H9 (cell line): ENCODE measurements around the gene C16orf86. TPM values are rescaled to one million over a fixed set of nuclear protein-coding genes. Genes with fewer than 3 reads are reported as not detected.

Source experiments
- DNase-seq: peaks from one replicate; pipeline ENCODE4 v3.0.0-alpha.2; 2017
- H2AFZ ChIP-seq: one replicate; pipeline ENCODE4 v1.6.1; 2013; ENCODE audit warnings: mild to moderate bottlenecking, low read length, control low read depth, moderate library complexity
- H2AK5ac ChIP-seq: 2 replicates; pipeline ENCODE4 v1.6.1; 2013; ENCODE audit warnings: low read length, control low read depth, mixed read lengths; ENCODE audit not compliant: insufficient read length
- H2BK120ac ChIP-seq: one replicate; pipeline ENCODE4 v1.6.1; 2013; ENCODE audit warnings: low read depth, mild to moderate bottlenecking, low read length, control low read depth, inconsistent platforms; ENCODE audit not compliant: poor library complexity, severe bottlenecking
- H2BK12ac ChIP-seq: 2 replicates; pipeline ENCODE4 v1.6.1; 2013; ENCODE audit warnings: low read length, control low read depth, mixed read lengths, low read depth; ENCODE audit not compliant: insufficient read length
- H2BK15ac ChIP-seq: 2 replicates; pipeline ENCODE4 v1.6.1; 2013; ENCODE audit warnings: low read depth, low read length, control low read depth
- H2BK20ac ChIP-seq: one replicate; pipeline ENCODE4 v1.6.1; 2013; ENCODE audit warnings: low read depth, mild to moderate bottlenecking, low read length, control low read depth, inconsistent platforms; ENCODE audit not compliant: poor library complexity, severe bottlenecking
- H2BK5ac ChIP-seq: 2 replicates; pipeline ENCODE4 v1.6.1; 2013; ENCODE audit warnings: low read length, control low read depth, mixed read lengths; ENCODE audit not compliant: insufficient read length
- H3K14ac ChIP-seq: 2 replicates; pipeline ENCODE4 v1.6.1; 2013; ENCODE audit warnings: low read length, control low read depth; ENCODE audit not compliant: insufficient read depth
- H3K18ac ChIP-seq: 2 replicates; pipeline ENCODE4 v1.6.1; 2013; ENCODE audit warnings: low read depth, mild to moderate bottlenecking, mixed read lengths, low read length, control low read depth; ENCODE audit not compliant: insufficient read length
- H3K23ac ChIP-seq: 2 replicates; pipeline ENCODE4 v1.6.1; 2013; ENCODE audit warnings: low read length, control low read depth, mixed read lengths, low read depth; ENCODE audit not compliant: insufficient read length
- H3K23me2 ChIP-seq: 2 replicates; pipeline ENCODE4 v1.6.1; 2013; ENCODE audit warnings: low read depth, mild to moderate bottlenecking, mixed read lengths, low read length, control low read depth; ENCODE audit not compliant: insufficient read length, poor library complexity, severe bottlenecking
- H3K27ac ChIP-seq: 2 replicates; pipeline ENCODE4 v1.5.1; 2013; ENCODE audit warnings: low read length, control low read depth, mixed read lengths, low read depth; ENCODE audit not compliant: insufficient read length
- H3K27me3 ChIP-seq: 2 replicates; pipeline ENCODE4 v1.6.1; 2013; ENCODE audit warnings: low read length, control low read depth, inconsistent platforms; ENCODE audit not compliant: insufficient read depth
- H3K4ac ChIP-seq: 2 replicates; pipeline ENCODE4 v1.6.1; 2013; ENCODE audit warnings: low read depth, mild to moderate bottlenecking, control low read depth, inconsistent platforms, low read length, moderate library complexity
- H3K4me1 ChIP-seq: 2 replicates; pipeline ENCODE4 v1.6.1; 2013; ENCODE audit warnings: low read length, control low read depth, inconsistent platforms; ENCODE audit not compliant: insufficient read depth
- H3K4me2 ChIP-seq: 2 replicates; pipeline ENCODE4 v1.6.1; 2013; ENCODE audit warnings: low read length, control low read depth, mixed read lengths; ENCODE audit not compliant: insufficient read length, insufficient read depth
- H3K56ac ChIP-seq: 2 replicates; pipeline ENCODE4 v1.6.1; 2013; ENCODE audit warnings: low read depth, mild to moderate bottlenecking, mixed read lengths, low read length, control low read depth; ENCODE audit not compliant: insufficient read length
- H3K79me1 ChIP-seq: 2 replicates; pipeline ENCODE4 v1.6.1; 2013; ENCODE audit warnings: low read depth, mild to moderate bottlenecking, moderate library complexity, low read length, control low read depth, inconsistent platforms; ENCODE audit not compliant: insufficient read depth, poor library complexity, severe bottlenecking
- H3K79me2 ChIP-seq: 2 replicates; pipeline ENCODE4 v1.6.1; 2013; ENCODE audit warnings: low read length, control low read depth, inconsistent platforms; ENCODE audit not compliant: insufficient read depth
- H3K9ac ChIP-seq: 2 replicates; pipeline ENCODE4 v1.6.1; 2013; ENCODE audit warnings: low read length, control low read depth, mixed read lengths; ENCODE audit not compliant: insufficient read length; ENCODE audit errors: extremely low read depth
- H3K9me3 ChIP-seq: one replicate; pipeline ENCODE4 v1.6.1; 2013; ENCODE audit warnings: low read depth, low read length, inconsistent platforms; ENCODE audit not compliant: control insufficient read depth
- H3T11ph ChIP-seq: one replicate; pipeline ENCODE4 v1.6.1; 2013; ENCODE audit warnings: mild to moderate bottlenecking, low read length, control low read depth, inconsistent platforms
- H4K20me1 ChIP-seq: one replicate; pipeline ENCODE4 v1.6.1; 2013; ENCODE audit not compliant: control insufficient read depth, insufficient read length, insufficient read depth
- H4K5ac ChIP-seq: 2 replicates; pipeline ENCODE4 v1.6.1; 2013; ENCODE audit warnings: low read depth, mild to moderate bottlenecking, mixed read lengths, low read length, control low read depth; ENCODE audit not compliant: insufficient read length
- H4K8ac ChIP-seq: replicated peaks from 2 replicates; pipeline ENCODE4 v1.6.1; 2013; ENCODE audit warnings: low read length, control low read depth, mixed read lengths, low read depth; ENCODE audit not compliant: insufficient read length
- H4K91ac ChIP-seq: 2 replicates; pipeline ENCODE4 v1.6.1; 2013; ENCODE audit warnings: low read depth, mild to moderate bottlenecking, moderate library complexity, mixed read lengths, low read length, control low read depth; ENCODE audit not compliant: insufficient read length
- H3K27ac Mint-ChIP-seq, 3 experiments: 2 replicates in 2 of 3; 3 replicates in 1 of 3; pipeline ENCODE4 v1.8.0; 2020 to 2021; ENCODE audit warnings: mixed read lengths in 3 of 3, mild to moderate bottlenecking in 1 of 3, moderate library complexity in 1 of 3
- H3K27me3 Mint-ChIP-seq: 2 replicates; pipeline ENCODE4 v1.8.0; 2021; ENCODE audit warnings: low read depth, mild to moderate bottlenecking, moderate library complexity, mixed read lengths
- H3K36me3 Mint-ChIP-seq, 3 experiments: 2 replicates in 2 of 3; 3 replicates in 1 of 3; pipeline ENCODE4 v1.8.0; 2020 to 2021; ENCODE audit warnings: low read depth in 3 of 3, mixed read lengths in 3 of 3; ENCODE audit not compliant: insufficient read depth in 1 of 3
- H3K4me1 Mint-ChIP-seq, 2 experiments: 2 replicates each; pipeline ENCODE4 v1.8.0; 2020; ENCODE audit warnings: mixed read lengths in 2 of 2
- H3K4me3 Mint-ChIP-seq, 2 experiments: 2 replicates in 1 of 2; 3 replicates in 1 of 2; pipeline ENCODE4 v1.8.0; 2020 to 2021; ENCODE audit warnings: mild to moderate bottlenecking in 2 of 2, mixed read lengths in 2 of 2, moderate library complexity in 1 of 2
- H3K9me3 Mint-ChIP-seq, 2 experiments: 2 replicates in 1 of 2; 3 replicates in 1 of 2; pipeline ENCODE4 v1.8.0; 2020; ENCODE audit warnings: mild to moderate bottlenecking in 2 of 2, mixed read lengths in 2 of 2, moderate library complexity in 1 of 2
- WGBS: extraction: QIAGEN DNeasy Blood & Tissue Kit; methylation state at CpG from one replicate; pipeline ENCODE4 v1.1.7; 2013; ENCODE audit warnings: missing lambda C conversion rate, low lambda C conversion rate, mixed read lengths; ENCODE audit not compliant: insufficient read length; ENCODE audit errors: extremely low coverage; 5-methylcytosine and 5-hydroxymethylcytosine counted together
- total RNA-seq: library from RNA; stranded (reverse); gene quantifications from 2 replicates; pipeline ENCODE4 v1.2.1, GENCODE V29; 2021
- TF ChIP-seq, protein P1 (sequence below): fragments of 200-600 bp; sonication (generic); conservative IDR thresholded peaks from 3 replicates; pipeline ENCODE4 v1.8.0; 2021; ENCODE audit warnings: antibody characterized with exemption, mild to moderate bottlenecking

C16orf86 gene
- total RNA-seq, 1 experiment from 2014 or later, result 1.5 TPM

DNA sequence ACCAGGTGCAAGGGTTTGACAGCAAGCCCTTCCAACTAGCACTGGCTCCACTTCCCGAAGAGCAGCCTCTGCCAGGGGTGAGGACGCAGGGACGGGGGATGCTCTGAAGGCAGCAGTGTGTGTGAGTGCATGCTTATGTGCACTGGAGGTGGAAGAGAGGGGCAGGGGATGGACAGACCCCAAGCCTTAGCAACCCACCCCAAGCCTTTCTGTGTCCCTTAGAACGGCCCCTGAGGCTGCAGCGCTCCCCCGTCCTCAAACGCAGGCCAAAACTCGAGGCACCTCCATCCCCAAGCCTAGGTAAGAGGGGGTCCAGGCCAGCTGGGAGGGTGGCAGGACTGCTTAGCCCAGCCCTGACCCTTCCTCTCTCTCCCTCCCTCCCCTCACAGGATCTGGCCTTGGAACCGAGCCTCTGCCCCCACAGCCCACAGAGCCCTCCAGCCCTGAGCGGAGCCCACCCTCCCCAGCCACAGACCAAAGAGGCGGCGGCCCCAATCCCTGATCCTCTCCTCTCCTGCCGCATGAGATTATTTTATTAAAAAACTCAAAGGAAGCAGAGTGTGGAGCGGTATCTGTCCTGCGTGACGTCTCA is 9.5 kb upstream of the C16orf86 start:
- no peak overlapping the region for H4K91ac ChIP-seq
- no peak overlapping the region for H3K27ac ChIP-seq
- no peaks in the 10 kb centered on the region for H3K4me1 ChIP-seq
- no CpG with 5 or more reads among the region's 16 CpGs for WGBS
- no peak overlapping the region for H3K18ac ChIP-seq
- Mint-ChIP-seq H3K27me3 (peaks cover 4% of the 10 kb centered on the region), H3K4me3 (peak overlapping the region in 1 of 2 experiments; percentile 42; a peak in 1 of 5 replicates), H3K4me1 (peaks cover 12 to 20% of the 10 kb centered on the region in 2 experiments), H3K36me3 (peaks cover 10 to 29% (median 18%) of the 10 kb centered on the region in 3 experiments), H3K9me3 (no peaks in the 10 kb centered on the region; a peak in 1 of 5 replicates), H3K27ac (no peak overlapping the region)
- no peak overlapping the region for H4K5ac ChIP-seq
- H3K23me2 ChIP-seq, result peaks cover 15% of the 10 kb centered on the region
- no peak overlapping the region for H2BK12ac ChIP-seq
- H3K79me2 ChIP-seq, result no peaks in the 10 kb centered on the region
- no peaks in the 10 kb centered on the region for H3K79me1 ChIP-seq
- H4K20me1 ChIP-seq, result no peaks in the 10 kb centered on the region
- no peak overlapping the region for H3K56ac ChIP-seq
- no peak overlapping the region for H4K8ac ChIP-seq
- TF ChIP-seq, protein P1, sequence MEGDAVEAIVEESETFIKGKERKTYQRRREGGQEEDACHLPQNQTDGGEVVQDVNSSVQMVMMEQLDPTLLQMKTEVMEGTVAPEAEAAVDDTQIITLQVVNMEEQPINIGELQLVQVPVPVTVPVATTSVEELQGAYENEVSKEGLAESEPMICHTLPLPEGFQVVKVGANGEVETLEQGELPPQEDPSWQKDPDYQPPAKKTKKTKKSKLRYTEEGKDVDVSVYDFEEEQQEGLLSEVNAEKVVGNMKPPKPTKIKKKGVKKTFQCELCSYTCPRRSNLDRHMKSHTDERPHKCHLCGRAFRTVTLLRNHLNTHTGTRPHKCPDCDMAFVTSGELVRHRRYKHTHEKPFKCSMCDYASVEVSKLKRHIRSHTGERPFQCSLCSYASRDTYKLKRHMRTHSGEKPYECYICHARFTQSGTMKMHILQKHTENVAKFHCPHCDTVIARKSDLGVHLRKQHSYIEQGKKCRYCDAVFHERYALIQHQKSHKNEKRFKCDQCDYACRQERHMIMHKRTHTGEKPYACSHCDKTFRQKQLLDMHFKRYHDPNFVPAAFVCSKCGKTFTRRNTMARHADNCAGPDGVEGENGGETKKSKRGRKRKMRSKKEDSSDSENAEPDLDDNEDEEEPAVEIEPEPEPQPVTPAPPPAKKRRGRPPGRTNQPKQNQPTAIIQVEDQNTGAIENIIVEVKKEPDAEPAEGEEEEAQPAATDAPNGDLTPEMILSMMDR, result no peak
- H3K9me3 ChIP-seq, result no peaks in the 10 kb centered on the region
- no peak overlapping the region for H3K4ac ChIP-seq
- H2BK120ac ChIP-seq, result no peak overlapping the region
- no peak overlapping the region for H2BK20ac ChIP-seq
- H3K9ac ChIP-seq, result no peak overlapping the region
- no peak overlapping the region for H3K23ac ChIP-seq
- H2BK5ac ChIP-seq, result no peak overlapping the region
- no peak overlapping the region for H3K4me2 ChIP-seq
- H3T11ph ChIP-seq, result no peak overlapping the region
- no peaks in the 10 kb centered on the region; the same call in 1 of the 2 replicates for H3K27me3 ChIP-seq
- no peak overlapping the region for H2AFZ ChIP-seq
- no peak for DNase-seq
- no peak overlapping the region for H2AK5ac ChIP-seq
- H2BK15ac ChIP-seq, result no peak overlapping the region
- no peak overlapping the region for H3K14ac ChIP-seq
